Measurements from ENCODE around the gene CENPV.

DNA sequence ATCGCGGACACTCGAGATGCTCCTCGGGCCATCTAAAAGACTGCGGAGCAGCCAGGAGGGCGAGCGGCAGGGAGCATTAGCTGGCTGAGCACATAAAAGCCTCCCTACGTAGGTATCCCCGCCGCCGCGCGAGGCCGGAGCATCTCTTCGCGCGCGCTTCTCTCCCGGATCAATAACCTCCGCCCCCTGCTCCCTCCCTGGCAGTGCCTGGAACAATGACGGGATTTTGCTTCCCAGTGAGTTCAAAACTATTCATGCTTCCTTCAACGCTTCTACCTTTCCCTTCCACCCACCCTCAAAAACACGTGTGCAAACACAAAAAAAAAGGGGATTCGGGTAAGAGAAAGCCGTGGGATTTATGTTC is 984 bp downstream of the CENPV start:
- no peak for TF ChIP-seq CTCF (conservative IDR thresholded peaks at IDR 0.05; ENCODE audit: low read length)
- no peak for TF ChIP-seq EZH2phosphoT487 (IDR thresholded peaks at IDR 0.05; ENCODE audit: borderline replicate concordance)
